ENCODE results near the gene EPOP. TPM values are rescaled to one million over a fixed set of nuclear protein-coding genes. Genes with fewer than 3 reads are reported as not detected.
A peak's percentile ranks its signal among the peaks of the same experiment; 100 is the strongest.

Gene EPOP
- 0.92 and 0.93 TPM in 2 replicates for total RNA-seq
- 0.37 and 0.45 TPM in 2 replicates for polyA plus RNA-seq

GRCh38 chr17:38674749-38675615 is at the start of gene EPOP:
TSS of gene EPOP (minus strand) at chr17:38674957. CDS start at chr17:38674495, 462 bp downstream.
- WGBS (ENCODE audit: low lambda C conversion rate, missing lambda C conversion rate), result 9% methylated on average over 35 of the region's 80 CpGs
- H3K27ac ChIP-seq, result no peak within 1 kb of the TSS
- H4K20me1 ChIP-seq (ENCODE audit: insufficient read depth, poor library complexity, severe bottlenecking), result no peaks in the 10 kb centered on the region
- peak within 1 kb of the TSS; percentile 82 for H2AFZ ChIP-seq
- TF ChIP-seq EZH2phosphoT487 (IDR thresholded peaks at IDR 0.05; ENCODE audit: low read depth, severe bottlenecking, unreplicated experiment), result no peak
- TF ChIP-seq, protein P1, sequence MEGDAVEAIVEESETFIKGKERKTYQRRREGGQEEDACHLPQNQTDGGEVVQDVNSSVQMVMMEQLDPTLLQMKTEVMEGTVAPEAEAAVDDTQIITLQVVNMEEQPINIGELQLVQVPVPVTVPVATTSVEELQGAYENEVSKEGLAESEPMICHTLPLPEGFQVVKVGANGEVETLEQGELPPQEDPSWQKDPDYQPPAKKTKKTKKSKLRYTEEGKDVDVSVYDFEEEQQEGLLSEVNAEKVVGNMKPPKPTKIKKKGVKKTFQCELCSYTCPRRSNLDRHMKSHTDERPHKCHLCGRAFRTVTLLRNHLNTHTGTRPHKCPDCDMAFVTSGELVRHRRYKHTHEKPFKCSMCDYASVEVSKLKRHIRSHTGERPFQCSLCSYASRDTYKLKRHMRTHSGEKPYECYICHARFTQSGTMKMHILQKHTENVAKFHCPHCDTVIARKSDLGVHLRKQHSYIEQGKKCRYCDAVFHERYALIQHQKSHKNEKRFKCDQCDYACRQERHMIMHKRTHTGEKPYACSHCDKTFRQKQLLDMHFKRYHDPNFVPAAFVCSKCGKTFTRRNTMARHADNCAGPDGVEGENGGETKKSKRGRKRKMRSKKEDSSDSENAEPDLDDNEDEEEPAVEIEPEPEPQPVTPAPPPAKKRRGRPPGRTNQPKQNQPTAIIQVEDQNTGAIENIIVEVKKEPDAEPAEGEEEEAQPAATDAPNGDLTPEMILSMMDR (IDR thresholded peaks at IDR 0.05; ENCODE audit: poor library complexity), result no peak
- no peak for TF ChIP-seq EZH2 (IDR thresholded peaks at IDR 0.05; ENCODE audit: borderline replicate concordance)
- H3K36me3 ChIP-seq (replicated peaks; ENCODE audit: insufficient read depth, low read depth), result no peaks in the 10 kb centered on the region
- peaks cover 10% of the 10 kb centered on the region for H3K4me1 ChIP-seq (ENCODE audit: insufficient read depth)
- H3K79me2 ChIP-seq, result no peaks in the 10 kb centered on the region
- peak; percentile 89 for DNase-seq (ENCODE audit: low spot score)
- H3K9me3 ChIP-seq (ENCODE audit: low read depth), result no peaks in the 10 kb centered on the region
- H3K9me2 ChIP-seq (replicated peaks; ENCODE audit: insufficient read depth), result no peaks in the 10 kb centered on the region
- peaks cover 56% of the 10 kb centered on the region for H3K27me3 ChIP-seq
- peak within 1 kb of the TSS; percentile 73 for H3K4me3 ChIP-seq
- peak within 1 kb of the TSS; percentile 99 for H3K4me2 ChIP-seq

GRCh38 chr17:38721802-38722201 is 47.0 kb upstream of the EPOP start:
- WGBS (ENCODE audit: low lambda C conversion rate, missing lambda C conversion rate), result no CpG with 5 or more reads among the region's 16 CpGs
- no peaks in the 10 kb centered on the region for H3K79me2 ChIP-seq
- no peaks in the 10 kb centered on the region for H3K27me3 ChIP-seq
- H3K9me3 ChIP-seq (ENCODE audit: low read depth), result no peaks in the 10 kb centered on the region
- H3K27ac ChIP-seq, result no peak overlapping the region
- TF ChIP-seq, protein P1 (IDR thresholded peaks at IDR 0.05; ENCODE audit: poor library complexity), result no peak
- no peak for TF ChIP-seq EZH2phosphoT487 (IDR thresholded peaks at IDR 0.05; ENCODE audit: low read depth, severe bottlenecking, unreplicated experiment)
- no peak for TF ChIP-seq EZH2 (IDR thresholded peaks at IDR 0.05; ENCODE audit: borderline replicate concordance)
- no peak overlapping the region for H2AFZ ChIP-seq
- no peaks in the 10 kb centered on the region for H3K36me3 ChIP-seq (replicated peaks; ENCODE audit: insufficient read depth, low read depth)
- H3K4me2 ChIP-seq, result no peak overlapping the region
- H3K4me1 ChIP-seq (ENCODE audit: insufficient read depth), result peaks cover 10% of the 10 kb centered on the region
- H3K4me3 ChIP-seq, result no peak overlapping the region
- H4K20me1 ChIP-seq (ENCODE audit: insufficient read depth, poor library complexity, severe bottlenecking), result no peaks in the 10 kb centered on the region
- H3K9me2 ChIP-seq (replicated peaks; ENCODE audit: insufficient read depth), result no peaks in the 10 kb centered on the region
- no peak for DNase-seq (ENCODE audit: low spot score)

DNA sequence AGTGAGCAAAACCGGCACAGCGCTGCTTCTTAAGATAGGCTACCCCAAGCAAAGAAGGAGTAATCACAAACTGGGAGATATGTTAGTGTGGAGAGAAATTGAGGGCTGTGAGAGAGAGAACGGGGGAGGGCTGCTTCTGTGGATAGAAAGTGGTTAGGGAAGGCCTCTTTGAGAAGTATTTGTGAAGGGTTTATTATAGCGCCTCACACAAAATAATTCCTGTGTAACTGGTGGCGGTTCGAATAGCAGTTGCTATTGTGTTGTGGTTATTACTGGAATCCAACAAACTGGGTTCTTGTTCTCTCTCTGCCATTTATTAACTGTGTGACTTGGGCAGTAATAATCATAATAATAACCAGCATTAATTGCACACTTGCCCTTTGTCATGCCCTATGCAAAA is 46.2 kb upstream of the EPOP start:
- no peaks in the 10 kb centered on the region for H3K36me3 ChIP-seq (replicated peaks; ENCODE audit: insufficient read depth, low read depth)
- H3K79me2 ChIP-seq, result no peaks in the 10 kb centered on the region
- no peak overlapping the region for H3K4me2 ChIP-seq
- WGBS (ENCODE audit: low lambda C conversion rate, missing lambda C conversion rate), result 92% methylated on average over 6 of the region's 6 CpGs
- no peak for DNase-seq (ENCODE audit: low spot score)
- H3K27me3 ChIP-seq, result no peaks in the 10 kb centered on the region
- no peaks in the 10 kb centered on the region for H4K20me1 ChIP-seq (ENCODE audit: insufficient read depth, poor library complexity, severe bottlenecking)
- H3K27ac ChIP-seq, result no peak overlapping the region
- H3K9me2 ChIP-seq (replicated peaks; ENCODE audit: insufficient read depth), result no peaks in the 10 kb centered on the region
- peaks cover 10% of the 10 kb centered on the region for H3K4me1 ChIP-seq (ENCODE audit: insufficient read depth)
- no peaks in the 10 kb centered on the region for H3K9me3 ChIP-seq (ENCODE audit: low read depth)
- TF ChIP-seq EZH2phosphoT487 (IDR thresholded peaks at IDR 0.05; ENCODE audit: low read depth, severe bottlenecking, unreplicated experiment) (no peak), EZH2 (IDR thresholded peaks at IDR 0.05; ENCODE audit: borderline replicate concordance) (no peak)
- TF ChIP-seq, protein P1 (IDR thresholded peaks at IDR 0.05; ENCODE audit: poor library complexity), result no peak
- no peak overlapping the region for H2AFZ ChIP-seq
- H3K4me3 ChIP-seq, result no peak overlapping the region
